LHCN-M2 (cell line): ENCODE data around the gene NUDT7. TPM values are rescaled to one million over a fixed set of nuclear protein-coding genes. Genes with fewer than 3 reads are reported as not detected.

ENCODE experiments used
- DNase-seq: peaks from one replicate; pipeline ENCODE4 v3.0.0-alpha.2; 2012; ENCODE audit warnings: low read depth
- total RNA-seq: library from RNA; depleted of rRNA; stranded (reverse); fragments of >200 nt; gene quantifications from 2 replicates; pipeline ENCODE4 v1.2.3, GENCODE V29; 2014

Gene NUDT7
- total RNA-seq, 1 experiment from 2014 or later = 1.3 TPM

DNA sequence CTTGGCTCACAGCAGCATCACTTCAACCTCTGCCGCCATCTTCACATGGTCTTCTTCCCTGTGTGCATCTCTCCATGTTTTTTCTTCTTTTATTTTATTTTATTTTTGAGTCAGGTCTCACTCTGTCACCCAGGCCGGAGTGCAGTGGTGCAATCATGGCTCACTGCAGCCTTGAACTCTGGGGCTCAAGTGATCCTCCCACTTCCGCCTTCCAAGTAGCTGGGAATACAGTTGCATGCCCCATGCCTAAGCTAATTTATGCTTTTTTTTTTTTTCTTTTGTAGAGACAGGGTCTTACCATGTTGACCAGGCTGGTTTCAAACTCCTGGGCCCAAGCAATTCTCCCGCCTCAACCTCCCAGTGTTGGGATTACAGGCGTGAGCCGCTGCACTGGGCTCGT, 1.9 kb downstream of the NUDT7 start:
- DNase-seq = no peak

DNA sequence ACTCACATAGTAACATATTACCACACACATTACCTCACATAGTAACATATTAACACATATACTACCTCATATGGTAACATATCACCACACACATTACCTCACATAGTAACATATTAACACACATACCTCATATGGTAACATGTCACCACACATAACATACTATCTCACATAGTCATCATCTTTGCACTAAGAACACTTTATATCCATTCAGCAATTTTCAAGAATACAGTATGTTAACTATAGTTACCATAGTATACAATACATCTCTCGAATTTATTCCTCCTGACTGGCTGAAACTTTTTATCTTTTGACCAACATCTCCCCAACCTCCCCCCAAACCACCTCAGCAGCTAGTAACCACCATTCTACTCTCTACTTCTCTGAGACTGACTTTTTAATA, 7.6 kb downstream of the NUDT7 start:
- DNase-seq = no peak

DNA sequence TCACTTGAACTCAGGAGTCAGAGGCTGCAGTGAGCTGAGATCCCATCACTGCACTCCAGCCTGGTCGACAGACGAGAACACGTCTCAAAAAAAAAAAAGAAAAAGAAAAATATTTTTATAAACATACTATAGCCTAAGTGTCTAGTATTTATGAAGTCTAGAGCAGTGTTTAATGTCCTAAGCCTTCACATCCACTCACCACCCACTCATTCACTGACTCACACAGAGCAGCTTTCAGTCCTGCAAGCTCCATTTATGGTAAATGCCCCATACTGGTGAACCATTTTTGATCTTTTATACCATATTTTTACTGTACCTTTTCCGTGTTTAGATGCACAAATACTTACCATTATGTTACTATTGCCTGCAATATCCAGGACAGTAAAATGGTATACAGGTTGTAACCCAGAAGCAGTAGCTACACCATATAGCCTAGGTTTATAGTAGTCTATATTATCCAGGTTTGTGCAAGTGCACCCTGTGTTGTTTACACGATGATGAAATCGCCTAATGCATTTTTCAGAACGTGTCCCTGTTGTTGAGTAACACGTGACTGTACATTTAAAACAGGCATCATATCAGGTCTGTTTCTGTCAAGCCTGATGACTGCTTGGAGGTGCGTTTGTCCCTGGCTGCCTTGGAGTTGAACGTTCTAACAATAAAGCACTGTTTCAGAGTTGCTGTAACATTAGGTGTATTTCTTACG, 10.1 kb downstream of the NUDT7 start:
- no peak for DNase-seq

DNA sequence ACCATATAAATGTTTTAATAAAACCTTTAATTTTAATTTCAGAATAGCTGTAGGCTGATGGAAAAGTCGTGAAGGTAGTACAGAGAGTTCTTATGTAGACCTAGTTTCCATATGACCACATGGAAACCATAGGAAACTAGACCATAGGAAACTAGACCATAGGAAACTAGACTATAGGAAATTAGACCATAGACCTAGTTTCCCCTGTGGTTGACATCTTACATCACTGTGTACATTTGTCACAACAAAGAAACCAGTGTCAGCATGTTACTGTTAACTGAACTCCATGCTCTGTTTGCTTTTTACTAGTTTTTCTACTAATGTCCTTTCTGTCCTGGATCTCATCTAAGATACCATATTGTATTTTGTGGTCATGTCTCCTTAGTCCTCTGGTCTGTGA, 14.6 kb downstream of the NUDT7 start:
- DNase-seq = no peak

DNA sequence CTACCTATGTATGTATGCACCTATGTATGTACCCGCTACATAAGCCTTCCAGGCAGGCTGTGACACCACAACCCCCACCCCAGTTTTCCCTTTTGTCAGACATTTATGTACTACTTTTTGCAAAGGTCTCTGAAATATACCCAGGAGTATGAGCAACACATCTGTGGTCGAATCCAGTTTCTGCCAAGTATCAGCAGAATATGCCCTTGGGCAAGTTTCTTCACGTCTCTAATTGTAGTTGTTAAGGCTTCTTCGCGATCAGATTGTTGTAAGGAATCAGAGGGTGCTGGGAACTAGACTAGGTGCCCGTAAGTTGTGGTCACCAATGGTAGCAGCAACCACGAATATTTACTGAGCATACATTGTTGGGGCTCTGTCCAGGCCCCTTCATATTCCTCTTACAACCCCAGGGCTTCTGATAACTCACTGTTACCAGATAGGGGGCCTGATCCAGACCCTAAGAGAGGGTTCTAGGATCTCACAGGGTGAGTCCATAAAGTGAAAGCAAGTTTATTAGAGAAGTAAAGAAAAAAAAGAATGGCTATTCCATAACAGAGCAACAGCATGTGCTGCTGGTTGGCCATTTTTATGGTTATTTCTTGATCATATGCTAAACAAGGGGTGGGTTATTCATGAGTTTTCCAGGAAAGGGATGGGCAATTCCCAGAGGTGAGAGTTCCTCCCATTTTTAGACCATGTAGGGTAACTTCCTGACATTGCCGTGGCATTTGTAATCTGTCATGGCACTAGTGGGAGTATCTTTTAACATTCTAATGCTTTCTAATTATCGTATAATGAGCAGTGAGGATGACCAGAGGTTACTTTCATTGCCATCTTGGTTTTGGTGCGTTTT, 16.6 kb downstream of the NUDT7 start:
- DNase-seq = no peak

DNA sequence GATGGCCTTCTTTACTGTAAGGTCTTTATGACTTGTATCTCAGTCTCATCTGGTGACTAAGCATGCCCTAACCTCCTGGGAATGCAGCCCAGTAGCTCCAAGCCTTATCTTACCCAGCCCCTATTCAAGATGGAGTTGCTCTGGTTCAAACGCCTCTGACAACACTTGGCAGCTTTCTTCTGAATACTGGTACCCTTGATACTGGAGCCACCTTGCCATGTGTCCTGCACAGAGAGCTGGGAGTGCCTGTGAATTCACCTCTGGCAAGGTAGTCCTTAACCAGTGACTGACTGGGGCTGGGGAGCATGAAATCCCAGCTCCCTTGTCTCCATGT, 17.2 kb downstream of the NUDT7 start:
- no peak for DNase-seq

DNA sequence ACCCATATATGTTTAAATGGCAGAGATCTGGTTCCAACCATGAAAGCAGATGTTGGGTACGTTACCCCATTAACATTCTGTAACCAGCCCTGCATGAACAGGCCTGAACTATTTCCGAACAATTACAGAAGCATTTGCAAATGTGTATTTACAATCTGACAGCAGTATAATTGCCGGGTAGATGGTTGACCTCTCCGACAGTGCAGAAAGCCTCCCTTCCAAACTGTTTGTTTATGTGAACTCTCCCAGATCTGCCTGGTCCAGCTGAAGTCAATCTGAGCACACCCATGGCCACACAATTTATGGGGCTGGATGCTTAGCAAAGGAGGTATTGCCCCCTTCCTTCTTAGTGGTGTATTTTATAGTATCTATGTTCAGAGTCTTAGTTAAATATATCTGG, 21.8 kb downstream of the NUDT7 start:
- DNase-seq = no peak

DNA sequence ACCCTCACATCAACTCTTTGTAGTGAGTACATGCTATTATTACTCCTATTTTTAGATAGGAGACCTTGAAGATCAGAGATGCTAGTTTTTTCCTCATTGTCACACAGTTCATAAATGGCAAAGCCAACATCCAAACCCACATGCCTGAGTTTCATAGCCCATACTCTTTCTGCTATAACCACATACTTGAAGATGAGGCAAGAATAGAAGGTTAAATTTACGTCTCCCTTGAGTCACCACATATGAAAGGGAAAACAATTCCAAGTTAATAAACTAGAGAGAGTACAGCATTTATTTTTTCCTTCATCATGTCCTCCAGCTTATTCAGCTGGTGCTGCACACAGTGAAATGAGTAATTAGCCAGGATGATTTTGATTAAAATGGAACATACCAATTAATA, 23.7 kb downstream of the NUDT7 start:
- no peak for DNase-seq

DNA sequence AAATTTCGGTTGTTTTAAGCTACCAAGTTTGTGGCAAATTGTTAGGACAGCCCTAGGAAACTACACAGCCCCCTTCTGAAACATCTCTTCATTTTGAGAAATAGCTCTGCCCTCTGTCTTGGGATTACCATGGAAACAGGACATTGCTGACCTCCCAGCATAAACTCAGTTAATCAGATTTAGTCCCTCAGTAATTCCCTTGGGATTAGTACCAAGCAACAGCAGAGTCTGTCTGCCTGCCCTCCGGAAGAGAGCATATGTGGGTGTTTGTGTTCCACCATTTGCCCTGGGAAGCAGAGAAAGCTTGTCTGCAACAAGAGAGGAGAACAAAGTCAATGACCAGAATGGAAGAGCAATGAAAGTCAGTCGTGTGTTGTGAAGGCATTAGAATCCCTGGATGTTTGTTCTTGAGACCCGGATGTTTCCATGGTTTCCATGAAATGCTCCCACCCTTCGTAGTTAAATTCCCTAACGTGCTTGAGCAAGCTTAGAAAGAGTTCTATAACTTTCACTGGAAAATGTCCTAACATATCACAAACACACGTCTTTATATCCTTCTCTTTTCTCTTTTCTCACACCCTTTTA, 26.2 kb downstream of the NUDT7 start:
- no peak for DNase-seq

DNA sequence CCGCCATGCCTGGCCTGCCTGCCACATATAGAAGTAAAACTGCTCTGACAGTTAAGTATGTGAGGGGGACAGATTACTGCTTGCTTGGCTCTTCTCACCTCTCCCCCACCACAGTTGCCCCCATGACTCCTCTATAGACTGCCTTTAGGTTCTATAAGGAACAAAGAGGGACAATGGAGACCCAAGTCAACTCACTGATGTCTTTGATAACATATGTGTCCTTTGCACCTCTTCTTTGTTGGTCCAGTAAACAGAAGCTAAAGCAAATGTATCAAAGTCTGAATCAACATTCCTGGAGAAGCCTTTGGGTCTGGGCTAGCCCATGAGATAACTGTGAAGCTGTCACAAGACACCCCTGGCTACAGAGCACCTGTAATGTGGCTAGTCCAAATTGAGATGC, 27.1 kb downstream of the NUDT7 start:
- DNase-seq = no peak

DNA sequence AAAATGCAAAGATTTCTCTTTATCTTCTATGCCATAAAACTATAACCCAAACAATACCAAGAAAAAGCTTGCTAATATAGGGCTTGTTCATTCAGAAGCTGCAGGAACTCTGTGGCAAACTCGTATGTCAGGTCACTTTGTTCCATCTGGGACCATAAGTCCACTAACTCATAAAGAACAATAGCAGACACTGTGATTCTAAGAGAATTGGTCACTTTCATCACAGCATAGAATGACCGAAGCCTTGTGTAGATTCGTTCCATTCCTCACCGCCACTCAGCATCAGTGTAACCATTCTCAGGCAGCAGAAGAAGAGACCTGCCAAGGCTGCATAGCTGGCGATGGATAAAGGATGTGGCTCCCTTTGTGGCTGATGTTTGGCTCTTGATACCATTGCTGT, 35.7 kb downstream of the NUDT7 start:
- no peak for DNase-seq

DNA sequence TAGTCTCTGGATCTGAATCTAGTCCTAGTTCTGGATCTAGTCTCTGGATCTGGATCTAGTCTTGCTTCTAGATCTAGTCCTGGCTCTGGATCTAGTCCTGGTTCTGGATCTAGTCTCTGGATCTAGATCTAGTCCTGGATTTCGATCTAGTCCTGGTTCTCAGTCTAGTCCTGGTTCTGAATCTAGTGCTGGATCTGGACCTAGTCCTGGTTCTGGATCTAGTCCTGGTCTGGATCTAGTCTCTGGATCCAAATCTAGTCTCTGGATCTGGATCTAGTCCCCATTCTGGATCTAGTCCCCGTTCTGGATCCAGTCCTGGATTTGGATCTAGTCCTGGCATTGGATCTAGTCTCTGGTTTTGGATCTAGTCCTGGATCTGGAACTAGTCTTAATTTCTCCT, 36.2 kb downstream of the NUDT7 start:
- no peak for DNase-seq

DNA sequence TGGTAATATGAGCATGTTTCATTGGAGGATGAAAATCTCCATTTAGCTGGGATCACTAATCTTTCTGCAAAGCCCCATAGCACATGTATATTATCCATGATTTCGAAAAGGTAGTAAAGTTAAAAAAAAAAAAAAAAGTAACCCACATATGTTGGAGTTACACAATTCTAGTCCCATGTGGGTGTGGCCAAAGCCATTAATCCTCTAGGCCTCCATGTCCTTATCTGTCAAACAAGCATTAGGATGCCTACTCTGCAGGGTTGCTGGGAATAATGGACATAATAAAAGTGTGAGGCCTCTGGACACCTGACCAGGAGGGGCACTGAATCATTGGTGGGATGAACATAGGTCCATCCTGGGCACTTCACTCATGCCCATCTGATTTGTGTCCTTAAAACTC, 36.9 kb downstream of the NUDT7 start:
- no peak for DNase-seq

DNA sequence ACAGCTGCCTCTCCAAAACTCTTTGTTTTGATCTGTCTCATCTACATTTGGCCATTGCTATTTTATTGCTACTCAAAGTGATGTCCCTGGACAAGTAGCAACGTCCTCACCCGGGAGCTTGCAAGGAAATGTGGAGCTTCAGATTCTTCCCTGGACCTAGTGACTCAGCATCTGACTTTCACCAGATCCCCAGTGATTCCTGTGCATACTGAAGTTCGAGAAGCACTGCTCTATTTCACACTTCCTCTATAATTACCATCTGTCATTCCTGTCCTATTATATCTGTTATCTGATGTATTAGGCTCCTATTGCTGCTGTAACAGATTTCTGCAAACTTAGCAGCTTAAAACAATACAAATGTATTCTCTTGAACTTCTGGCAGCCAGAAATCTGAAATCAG, 37.5 kb downstream of the NUDT7 start:
- DNase-seq = no peak

DNA sequence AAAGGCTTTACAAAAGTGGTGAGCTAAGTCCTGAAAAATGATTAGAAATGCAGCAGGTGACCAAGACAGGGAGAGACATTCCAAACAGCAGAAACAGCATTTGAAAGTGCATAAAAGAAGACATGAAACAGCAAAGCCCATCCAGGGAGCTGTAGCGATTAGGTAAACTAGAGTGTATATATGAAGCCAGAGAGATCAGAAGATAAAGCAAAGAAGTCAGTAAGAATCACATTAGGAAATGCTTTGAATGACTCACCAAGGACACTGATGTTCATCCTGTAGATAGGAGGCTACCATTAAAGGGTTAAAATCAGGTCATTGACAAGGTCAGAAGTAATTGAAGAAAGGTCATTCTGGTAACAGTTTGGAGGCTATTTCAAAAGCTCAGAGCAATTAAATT, 38.5 kb downstream of the NUDT7 start:
- DNase-seq = no peak

DNA sequence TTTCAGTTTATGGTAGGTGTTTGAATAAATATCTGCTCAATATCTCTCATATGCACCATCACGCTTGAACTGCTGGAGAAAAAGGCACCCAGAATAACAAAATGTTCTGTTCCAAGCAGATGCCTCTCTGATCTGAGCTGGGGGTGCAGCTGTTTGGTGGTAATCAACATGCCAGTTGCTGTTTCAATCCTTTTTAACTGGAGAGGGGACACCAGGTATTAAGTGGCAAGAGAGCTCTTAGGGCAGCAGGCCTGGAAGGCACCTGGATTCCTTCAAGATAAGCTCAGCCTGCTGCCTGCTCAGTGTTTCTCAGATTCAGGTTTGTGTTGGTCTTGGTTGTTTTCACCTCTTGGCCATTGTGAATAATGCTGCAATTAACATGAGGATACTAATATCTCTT, 38.9 kb downstream of the NUDT7 start:
- DNase-seq = no peak

DNA sequence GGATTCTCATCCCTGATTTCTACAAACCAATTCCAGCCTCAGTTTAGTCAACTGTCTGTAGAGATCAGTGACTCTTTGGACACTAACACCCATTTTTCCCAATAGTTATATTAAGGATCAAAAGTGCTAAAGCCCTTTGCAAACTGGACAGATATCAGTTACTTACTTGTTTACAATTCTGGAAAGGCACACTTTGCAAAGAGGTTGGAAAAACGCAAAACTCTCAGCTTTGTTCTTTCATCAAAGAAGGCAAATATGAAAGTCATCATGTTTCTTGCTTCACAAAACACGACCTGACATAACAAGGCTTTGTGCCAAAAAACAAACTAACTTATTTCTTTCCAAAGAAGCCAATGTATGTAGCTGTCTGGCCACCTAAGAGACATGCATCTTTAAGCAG, 39.9 kb downstream of the NUDT7 start:
- DNase-seq = no peak

DNA sequence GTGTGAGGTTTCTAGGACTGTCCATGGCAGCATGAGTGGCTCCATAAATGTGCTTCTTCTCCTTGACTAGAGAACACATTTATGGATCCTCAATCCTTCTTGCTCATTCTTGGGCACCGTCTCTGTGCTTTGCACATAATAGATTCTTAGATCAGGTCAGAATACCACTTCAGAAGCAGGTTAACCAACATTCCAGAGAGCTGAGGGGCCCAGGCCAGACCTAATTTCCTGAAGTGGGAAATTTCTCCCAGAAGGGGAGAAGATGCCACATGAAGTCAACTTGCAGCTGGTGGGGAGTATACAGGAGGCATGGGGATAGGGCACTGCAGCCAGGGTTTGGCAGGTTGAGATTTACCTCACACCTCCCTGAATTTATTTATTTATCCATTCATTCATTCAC, 41.7 kb downstream of the NUDT7 start:
- no peak for DNase-seq

DNA sequence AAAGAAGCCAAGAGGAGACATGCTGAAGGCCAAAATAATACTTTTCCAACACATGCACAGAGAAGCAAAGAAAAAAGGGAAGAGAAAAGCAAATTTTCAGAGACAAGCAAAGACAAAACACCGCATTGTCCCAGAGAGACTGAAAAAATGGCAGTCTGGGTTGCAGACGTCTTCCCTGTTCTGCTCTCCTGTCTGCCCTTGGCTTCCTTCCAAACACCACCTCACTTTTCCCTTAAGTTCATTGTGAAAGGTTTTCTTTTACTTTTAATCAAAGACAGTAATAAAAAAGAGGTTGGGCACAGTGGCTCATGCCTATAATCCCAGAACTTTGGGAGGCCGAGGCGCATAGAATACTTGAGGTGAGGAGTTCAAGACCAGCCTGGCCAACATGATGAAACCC, 44.9 kb downstream of the NUDT7 start:
- no peak for DNase-seq

DNA sequence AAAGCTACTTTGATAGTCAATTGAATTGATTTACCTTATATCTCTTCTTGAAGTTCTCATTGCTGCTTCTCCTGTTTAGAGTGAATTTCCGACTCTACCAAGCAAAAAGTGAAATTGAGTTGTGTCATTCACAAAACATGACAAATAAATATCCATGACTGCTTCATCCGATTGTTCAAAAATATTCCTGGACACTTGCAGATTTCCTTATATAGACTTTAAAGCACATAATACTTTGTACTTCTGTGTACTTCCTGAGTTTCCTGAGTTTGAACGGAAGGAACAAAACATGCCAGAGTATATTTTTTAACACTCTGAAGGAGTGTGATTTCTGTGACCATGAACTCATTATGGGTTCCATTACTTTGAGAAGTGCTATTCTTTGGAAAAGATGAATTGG, 45.5 kb downstream of the NUDT7 start:
- no peak for DNase-seq

DNA sequence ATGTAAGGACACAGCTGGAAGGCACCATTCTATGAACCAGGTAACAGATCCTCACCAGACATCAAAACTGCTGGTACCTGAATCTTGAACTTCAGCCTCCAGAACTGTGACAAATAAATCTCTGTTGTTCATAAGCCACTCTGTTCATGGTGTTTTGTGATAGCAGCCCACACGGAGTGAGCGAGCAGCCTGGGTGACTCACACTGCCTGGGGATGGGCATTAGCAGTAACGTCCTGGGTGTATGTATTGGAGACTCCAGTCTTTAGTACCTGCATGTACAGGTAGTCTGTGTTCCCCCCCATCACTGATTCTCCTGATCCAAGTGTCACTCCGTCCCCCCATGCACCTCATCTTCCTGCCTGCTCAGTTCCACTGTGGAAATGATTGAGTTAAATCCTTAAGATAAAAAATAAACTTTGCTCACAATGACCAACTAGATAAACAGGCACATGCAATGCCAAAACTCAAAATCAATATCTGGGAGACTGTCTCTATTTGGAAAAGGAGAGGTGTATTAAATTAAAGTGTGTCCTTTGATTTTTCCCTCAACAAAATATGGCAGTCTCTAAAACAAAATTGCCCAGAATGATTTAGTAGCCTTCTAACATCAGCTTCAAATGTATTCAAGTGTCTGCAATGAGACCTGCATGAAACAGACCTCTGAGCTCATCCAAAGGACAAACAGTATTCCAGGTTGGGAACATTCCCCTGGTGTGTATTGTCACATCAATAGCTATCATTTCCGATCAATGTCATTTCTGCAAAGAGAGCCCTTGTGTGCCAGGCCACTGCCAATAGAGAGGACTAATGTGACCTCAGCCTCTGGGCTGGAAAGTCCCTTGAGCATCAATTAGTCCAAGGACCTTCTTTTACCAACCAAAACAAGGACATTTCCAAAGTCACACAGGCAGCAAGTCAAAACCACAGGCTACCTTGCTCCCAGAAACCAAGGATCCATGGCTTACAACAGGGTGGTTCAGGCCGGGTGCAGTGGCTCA, 53.9 kb downstream of the NUDT7 start:
- DNase-seq = no peak

DNA sequence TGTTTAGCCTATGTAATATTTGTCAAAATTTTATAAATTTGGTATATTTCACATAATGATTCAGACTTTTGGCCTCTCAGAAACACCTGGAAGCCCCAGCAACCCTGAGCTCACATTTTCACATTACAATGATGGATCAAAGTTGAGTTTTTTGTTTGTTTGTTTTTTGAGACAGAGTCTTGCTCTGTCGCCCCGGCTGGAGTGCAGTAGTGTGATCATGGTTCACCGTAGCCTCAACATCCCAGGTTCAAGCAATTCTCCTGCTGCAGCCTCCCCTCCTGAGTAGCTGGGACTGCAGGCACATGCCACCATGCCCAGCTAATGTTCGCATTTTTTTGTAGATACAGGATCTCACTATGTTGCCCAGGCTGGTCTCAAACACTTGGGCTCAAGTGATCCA, 55.4 kb downstream of the NUDT7 start:
- no peak for DNase-seq
